ENCODE data around the gene SCIMP. TPM values are rescaled to one million over a fixed set of nuclear protein-coding genes. Genes with fewer than 3 reads are reported as not detected.

The SCIMP gene
- polyA plus RNA-seq (2011; rRNA removed) = not detected in 2 replicates
- polyA plus RNA-seq (2012; cell fraction: cytosol; rRNA removed) = not detected in 2 replicates
- not detected in 2 replicates for polyA plus RNA-seq (2012; cell fraction: nucleus; rRNA removed)
- polyA plus RNA-seq (2017; fragmentation: RNase III; extraction: RNeasy Plus Mini Kit Qiagen cat#74134 plus additional on column Dnase treatment) = not detected in 3 replicates
- not detected in 2 replicates for polyA minus RNA-seq (2011; rRNA and poly(A)+ RNA removed)

- FAIRE-seq = no peak
Measured at GRCh38 chr17:5234645-5235576, at the start of gene SCIMP. Gene SCIMP (minus strand): TSS chr17:5234860. CDS start chr17:5234755, 105 bp downstream.

More at GRCh38 chr17:5234645-5235576, at the start of gene SCIMP:
- TF ChIP-seq CBX8 (IDR thresholded peaks at IDR 0.05) = no peak
- no peak for TF ChIP-seq HDAC2 (IDR thresholded peaks at IDR 0.05)
- no peak for TF ChIP-seq HMGXB4 (CRISPR knock-in tag; IDR thresholded peaks at IDR 0.05; ENCODE audit: borderline replicate concordance)
- TF ChIP-seq CTCF (IDR thresholded peaks at IDR 0.05) = no peak
- no peak for TF ChIP-seq TP53 (CRISPR knock-in tag; IDR thresholded peaks at IDR 0.05)
- no peak for TF ChIP-seq E2F6 (IDR thresholded peaks at IDR 0.05; ENCODE audit: borderline replicate concordance, low read depth)
- no peak for TF ChIP-seq USF2 (IDR thresholded peaks at IDR 0.05)
- no peak for TF ChIP-seq HES2 (IDR thresholded peaks at IDR 0.05)
- no peak for TF ChIP-seq MAX (IDR thresholded peaks at IDR 0.05)
- TF ChIP-seq POLR2A (IDR thresholded peaks at IDR 0.05; ENCODE audit: low read length) = no peak
- TF ChIP-seq GATA3 (IDR thresholded peaks at IDR 0.05; ENCODE audit: borderline replicate concordance) = no peak
- TF ChIP-seq ZNF302 (CRISPR knock-in tag; IDR thresholded peaks at IDR 0.05) = no peak
- no peak for TF ChIP-seq RFX5 (IDR thresholded peaks at IDR 0.05)
- TF ChIP-seq MAZ (IDR thresholded peaks at IDR 0.05; ENCODE audit: borderline replicate concordance, low read depth, low read length) = no peak
- TF ChIP-seq MYC (IDR thresholded peaks at IDR 0.05; ENCODE audit: borderline replicate concordance, low read length) = no peak
- TF ChIP-seq EHMT2 (IDR thresholded peaks at IDR 0.05; ENCODE audit: low read depth) = no peak
- TF ChIP-seq RCOR1 (IDR thresholded peaks at IDR 0.05; ENCODE audit: low read depth, low read length) = no peak
- no peak for TF ChIP-seq CEBPB (IDR thresholded peaks at IDR 0.05)
- no peak for TF ChIP-seq CBX2 (IDR thresholded peaks at IDR 0.05; ENCODE audit: borderline replicate concordance, low read depth)
- Histone ChIP-seq H3K4me2 (no peak within 1 kb of the TSS), H3K4me1 (peaks cover 16% of the 10 kb centered on the region; the same call in 2 of the 3 replicates), H3K4me3 (no peak within 1 kb of the TSS), H3K9me3 (no peaks in the 10 kb centered on the region; the same call in 2 of the 3 replicates), H3K27ac (no peak within 1 kb of the TSS)
- ChIA-PET POLR2A (no interaction called here), CTCF (interaction anchor here (1.0 to 1.5 kb wide), 2 partner anchors 14 to 15 kb away, joined by 6 read pairs; no protein-coding TSS in a partner anchor)
- ATAC-seq = no peak
- DNase-seq (ENCODE audit: low read depth in 1 of 2, low spot score in 1 of 2) = no peak
- 88% methylated on average over 16 of the region's 19 CpGs for WGBS (ENCODE audit: missing lambda C conversion rate)

Measured in A549 (cell line).